GM20431 (cell line): ENCODE results near the gene COL23A1.
"Not testable (repeated sequence)": the region's sequence is repeated elsewhere in the genome, so short reads cannot be mapped to it uniquely, and the experiment has no call there.

Experiments
- in situ Hi-C: fragments of 300-500 bp; cut with MseI, MboI; formaldehyde crosslinking; loops from one replicate; pipeline ENCODE4 v1.15.0; 2020; ENCODE audit warnings: low sequenced_read_pairs; ENCODE audit not compliant: unreplicated experiment

Gene COL23A1

GRCh38 chr5:178204182-178204934 lies 385.8 kb downstream of the COL23A1 start, which contains the start of gene HNRNPAB:
TSS of gene HNRNPAB (plus strand) at chr5:178204533. CDS start at chr5:178204838, 305 bp downstream.
- in situ Hi-C loops = no loop called here

GRCh38 chr5:178203670-178204181 lies 386.5 kb downstream of the COL23A1 start:
- in situ Hi-C loops = no loop called here

GRCh38 chr5:178202541-178202940 lies 387.7 kb downstream of the COL23A1 start:
- in situ Hi-C loops = no loop called here

GRCh38 chr5:178201927-178202235 lies 388.3 kb downstream of the COL23A1 start:
- in situ Hi-C loops = no loop called here

GRCh38 chr5:178201221-178201926 lies 388.8 kb downstream of the COL23A1 start:
- in situ Hi-C loops = no loop called here

- in situ Hi-C loops = no loop called here
These were observed 390.4 kb downstream of the COL23A1 start for GRCh38 chr5:178199581-178200434.

GRCh38 chr5:178198706-178199105 lies 391.5 kb downstream of the COL23A1 start:
- in situ Hi-C loops = no loop called here

GRCh38 chr5:178198151-178198550 lies 392.0 kb downstream of the COL23A1 start:
- in situ Hi-C loops = not testable (repeated sequence)

- in situ Hi-C loops = no loop called here
These were observed 393.2 kb downstream of the COL23A1 start for GRCh38 chr5:178196986-178197385.

GRCh38 chr5:178196281-178196812 lies 393.8 kb downstream of the COL23A1 start:
- in situ Hi-C loops = no loop called here

- in situ Hi-C loops = no loop called here
These were observed 396.2 kb downstream of the COL23A1 start for GRCh38 chr5:178194026-178194425.

GRCh38 chr5:178193251-178193809 lies 396.9 kb downstream of the COL23A1 start:
- in situ Hi-C loops = no loop called here

- in situ Hi-C loops = no loop called here
These were observed 397.4 kb downstream of the COL23A1 start for GRCh38 chr5:178192787-178193186.

- in situ Hi-C loops = no loop called here
These were observed 397.9 kb downstream of the COL23A1 start for GRCh38 chr5:178192244-178192643.

GRCh38 chr5:178191661-178192060 lies 398.5 kb downstream of the COL23A1 start:
- in situ Hi-C loops = no loop called here

- in situ Hi-C loops = no loop called here
These were observed 400.8 kb downstream of the COL23A1 start for GRCh38 chr5:178189433-178189832.
